Activated CD4-positive, alpha-beta T cell treated with anti-CD3 and anti-CD28 coated beads, Interleukin-2, amount 50 U/mL, for 24 hours (primary cell): ENCODE measurements around the gene PCDHB12.

Experiments used
- DNase-seq, 2 donors: peaks; one replicate each; pipeline ENCODE4 v3.0.0-alpha.2; 2020; ENCODE audit warnings: low read depth in 1 of 2, low spot score in 1 of 2

The PCDHB12 gene

DNA sequence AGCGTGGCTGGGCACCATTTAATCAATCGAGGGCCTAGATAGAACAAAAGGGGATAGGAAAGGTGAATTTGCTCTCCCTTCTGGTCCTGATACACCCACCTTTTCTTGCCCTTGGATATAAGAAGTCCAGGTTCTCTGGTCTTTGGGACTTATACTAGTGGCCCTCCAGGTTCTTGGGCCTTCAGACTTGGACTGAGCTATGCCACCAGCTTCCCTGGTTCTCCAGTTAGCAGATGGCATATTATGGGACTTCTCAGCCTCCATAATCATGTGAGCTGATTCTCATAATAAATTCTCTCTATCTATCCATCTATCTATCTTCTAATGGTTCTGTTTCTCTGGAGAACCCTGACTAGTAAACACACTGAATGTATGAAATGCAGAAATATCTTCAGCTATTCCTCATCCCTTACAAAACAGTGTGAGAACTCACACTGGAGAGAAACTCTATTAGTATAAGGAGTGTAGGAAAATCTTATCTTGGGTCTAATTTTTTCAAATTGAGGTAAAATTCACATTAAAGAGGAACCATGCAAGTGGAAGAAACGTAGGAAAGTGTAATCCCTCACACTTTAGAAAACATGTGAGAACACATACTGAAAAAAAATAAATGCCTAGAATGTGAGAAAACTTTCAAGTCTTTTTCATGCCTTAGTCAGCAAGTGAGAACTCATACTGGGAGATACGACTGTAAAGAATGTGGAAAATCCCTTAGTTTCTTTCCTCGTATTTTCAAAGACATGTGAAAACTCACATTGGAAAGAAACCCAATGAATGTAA is 52.1 kb downstream of the PCDHB12 start:
- DNase-seq = no peak

DNA sequence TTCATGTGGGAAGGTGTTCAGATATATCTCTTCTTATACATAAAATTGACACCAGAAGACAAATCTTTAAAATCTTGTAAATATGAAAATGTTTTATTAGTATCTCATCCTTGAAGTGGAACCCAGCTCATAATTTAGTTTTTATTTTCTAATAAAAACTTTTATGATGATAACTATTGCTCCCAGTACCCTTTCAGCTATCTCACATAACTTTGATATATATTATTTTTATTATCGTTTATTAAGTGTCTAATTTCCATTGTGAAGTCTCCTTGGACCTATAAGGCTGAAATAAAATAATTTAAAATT is 52.7 kb downstream of the PCDHB12 start:
- no peak for DNase-seq
